ENCODE results near the gene MARCHF11.

MARCHF11 gene

GRCh38 chr5:16119790-16120189 lies 59.8 kb downstream of the MARCHF11 start:
- H3K4me3 ChIP-seq (ENCODE audit: low read depth, low read length): no peak overlapping the region
- TF ChIP-seq CTCF (IDR thresholded peaks at IDR 0.05; ENCODE audit: control insufficient read depth, extremely low read depth, insufficient read depth): no peak
- DNase-seq (ENCODE audit: low read depth): no peak

- no peak overlapping the region for H3K4me3 ChIP-seq (ENCODE audit: low read depth, low read length)
- no peak for TF ChIP-seq CTCF (IDR thresholded peaks at IDR 0.05; ENCODE audit: control insufficient read depth, extremely low read depth, insufficient read depth)
- no peak for DNase-seq (ENCODE audit: low read depth)
Observed at GRCh38 chr5:16115140-16115539, 64.5 kb downstream of the MARCHF11 start.

GRCh38 chr5:16108418-16108817 lies 71.2 kb downstream of the MARCHF11 start:
- no peak overlapping the region for H3K4me3 ChIP-seq (ENCODE audit: low read depth, low read length)

GRCh38 chr5:16104961-16105360 lies 74.6 kb downstream of the MARCHF11 start:
- DNase-seq (ENCODE audit: low read depth): no peak
- TF ChIP-seq CTCF (IDR thresholded peaks at IDR 0.05; ENCODE audit: control insufficient read depth, extremely low read depth, insufficient read depth): no peak

More at GRCh38 chr5:16108418-16108817, 71.2 kb downstream of the MARCHF11 start:
- DNase-seq (ENCODE audit: low read depth): no peak
- no peak for TF ChIP-seq CTCF (IDR thresholded peaks at IDR 0.05; ENCODE audit: control insufficient read depth, extremely low read depth, insufficient read depth)

GRCh38 chr5:16095612-16096011 lies 84.0 kb downstream of the MARCHF11 start:
- H3K4me3 ChIP-seq (ENCODE audit: low read depth, low read length): no peak overlapping the region
- TF ChIP-seq CTCF (IDR thresholded peaks at IDR 0.05; ENCODE audit: control insufficient read depth, extremely low read depth, insufficient read depth): no peak
- DNase-seq (ENCODE audit: low read depth): no peak

More at GRCh38 chr5:16104961-16105360, 74.6 kb downstream of the MARCHF11 start:
- H3K4me3 ChIP-seq (ENCODE audit: low read depth, low read length): no peak overlapping the region

- DNase-seq (ENCODE audit: low read depth): no peak
- no peak overlapping the region for H3K4me3 ChIP-seq (ENCODE audit: low read depth, low read length)
- no peak for TF ChIP-seq CTCF (IDR thresholded peaks at IDR 0.05; ENCODE audit: control insufficient read depth, extremely low read depth, insufficient read depth)
Observed at GRCh38 chr5:16090270-16090669, 89.3 kb downstream of the MARCHF11 start.

GRCh38 chr5:16082982-16083381 lies 96.6 kb downstream of the MARCHF11 start:
- DNase-seq (ENCODE audit: low read depth): no peak
- no peak for TF ChIP-seq CTCF (IDR thresholded peaks at IDR 0.05; ENCODE audit: control insufficient read depth, extremely low read depth, insufficient read depth)
- no peak overlapping the region for H3K4me3 ChIP-seq (ENCODE audit: low read depth, low read length)
